ENCODE measurements around the gene ICAM3.

ICAM3 gene

DNA sequence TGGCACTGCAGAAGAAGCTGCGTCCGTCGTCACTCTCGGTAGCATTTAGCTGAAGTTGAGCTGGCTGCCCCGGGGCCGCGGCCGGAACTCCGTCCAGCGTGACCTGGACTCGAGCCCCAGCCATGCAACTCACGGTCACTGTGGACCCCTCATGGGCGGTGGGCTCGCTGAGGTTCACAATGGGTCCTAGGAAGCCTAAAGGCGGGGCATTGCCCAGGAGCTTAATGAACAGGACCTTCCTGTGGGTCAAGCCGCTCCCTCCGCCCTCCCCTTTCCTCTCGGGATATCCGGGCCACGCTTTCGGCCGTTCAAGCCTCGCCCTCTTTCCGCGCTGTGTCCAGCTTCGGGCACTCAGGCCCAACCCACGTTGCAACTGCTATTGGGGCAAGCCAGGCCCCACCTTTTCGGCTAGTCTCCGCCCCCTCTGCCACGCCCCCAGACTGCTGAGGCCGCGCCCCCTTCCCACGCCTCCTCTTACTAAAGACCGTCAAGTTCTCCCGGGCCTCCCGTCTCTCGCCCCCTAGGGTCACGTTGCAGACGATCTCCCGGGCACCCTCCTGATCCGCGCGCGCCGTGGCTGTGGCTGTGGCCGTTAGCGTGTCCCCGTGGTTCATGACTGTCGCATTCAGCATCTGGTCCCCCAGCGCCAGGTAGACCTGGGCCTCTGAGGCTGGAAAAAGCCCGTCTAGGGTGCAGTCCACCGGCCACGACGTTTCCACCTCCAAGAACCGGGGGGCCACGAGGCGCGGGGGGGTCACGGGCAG, 4.7 kb downstream of the ICAM3 start:
- no peak overlapping the region for H2AFZ ChIP-seq (ENCODE audit: low read depth)
- TF ChIP-seq, protein P1, sequence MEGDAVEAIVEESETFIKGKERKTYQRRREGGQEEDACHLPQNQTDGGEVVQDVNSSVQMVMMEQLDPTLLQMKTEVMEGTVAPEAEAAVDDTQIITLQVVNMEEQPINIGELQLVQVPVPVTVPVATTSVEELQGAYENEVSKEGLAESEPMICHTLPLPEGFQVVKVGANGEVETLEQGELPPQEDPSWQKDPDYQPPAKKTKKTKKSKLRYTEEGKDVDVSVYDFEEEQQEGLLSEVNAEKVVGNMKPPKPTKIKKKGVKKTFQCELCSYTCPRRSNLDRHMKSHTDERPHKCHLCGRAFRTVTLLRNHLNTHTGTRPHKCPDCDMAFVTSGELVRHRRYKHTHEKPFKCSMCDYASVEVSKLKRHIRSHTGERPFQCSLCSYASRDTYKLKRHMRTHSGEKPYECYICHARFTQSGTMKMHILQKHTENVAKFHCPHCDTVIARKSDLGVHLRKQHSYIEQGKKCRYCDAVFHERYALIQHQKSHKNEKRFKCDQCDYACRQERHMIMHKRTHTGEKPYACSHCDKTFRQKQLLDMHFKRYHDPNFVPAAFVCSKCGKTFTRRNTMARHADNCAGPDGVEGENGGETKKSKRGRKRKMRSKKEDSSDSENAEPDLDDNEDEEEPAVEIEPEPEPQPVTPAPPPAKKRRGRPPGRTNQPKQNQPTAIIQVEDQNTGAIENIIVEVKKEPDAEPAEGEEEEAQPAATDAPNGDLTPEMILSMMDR (conservative IDR thresholded peaks at IDR 0.05; ENCODE audit: low read depth, low read length): no peak
- H3K9ac ChIP-seq: no peak overlapping the region
- H3K79me2 ChIP-seq (ENCODE audit: insufficient read depth, low read depth): peaks cover 26% of the 10 kb centered on the region
- H3K4me3 ChIP-seq (IDR thresholded peaks at IDR 0.05; ENCODE audit: insufficient read depth, low read depth, low read length): no peak overlapping the region
- H3K27me3 ChIP-seq (ENCODE audit: insufficient read depth, low read depth): no peaks in the 10 kb centered on the region
- peaks cover 16% of the 10 kb centered on the region for H3K4me1 ChIP-seq (ENCODE audit: low read depth, poor library complexity, severe bottlenecking)
- peak overlapping the region; percentile 58; the same call in 1 of the 2 replicates for H3K4me2 ChIP-seq
- no peaks in the 10 kb centered on the region for H4K20me1 ChIP-seq (ENCODE audit: insufficient read depth)
- no peak overlapping the region for H3K27ac ChIP-seq
- H3K36me3 ChIP-seq (ENCODE audit: insufficient read depth): no peaks in the 10 kb centered on the region; the same call in 1 of the 2 replicates

DNA sequence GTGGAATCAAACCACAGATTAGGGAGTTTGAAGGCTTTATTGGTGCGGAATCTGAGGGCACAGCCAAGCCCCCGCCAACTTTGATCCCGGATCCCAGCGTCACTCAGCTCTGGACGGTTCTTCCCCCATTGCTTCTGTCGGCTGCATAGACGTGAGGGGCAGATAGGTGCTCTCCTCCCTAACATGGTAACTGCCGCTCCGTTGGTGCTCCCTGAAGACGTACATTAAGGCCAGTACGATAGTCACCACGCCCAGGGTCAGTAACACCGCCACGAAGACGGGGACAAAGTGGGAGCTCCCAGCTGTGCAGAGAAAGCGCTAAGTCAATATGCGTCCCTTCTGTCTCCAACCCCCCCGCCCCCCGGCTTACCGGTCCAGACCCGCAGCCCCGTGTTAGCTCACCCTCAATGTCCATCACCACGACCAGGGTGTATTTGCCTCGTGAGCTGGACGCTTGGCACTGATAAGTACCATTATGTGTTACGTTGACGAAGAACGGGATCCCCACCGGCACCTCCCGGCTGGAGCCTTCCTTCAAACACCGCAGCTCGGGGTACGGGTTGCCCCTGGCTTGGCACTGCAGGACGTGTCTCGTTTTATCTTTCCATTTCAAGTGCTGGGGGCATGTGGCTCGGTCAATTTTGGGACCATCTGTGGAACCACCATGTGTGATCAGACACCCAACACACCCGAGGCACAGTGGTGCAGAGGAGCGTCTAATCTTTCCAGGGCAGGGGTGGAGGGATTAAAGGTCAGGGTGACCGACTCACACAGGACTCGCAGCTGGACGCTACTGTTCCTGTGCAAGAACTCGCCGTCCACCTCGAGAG, 5.5 kb downstream of the ICAM3 start:
- Histone ChIP-seq H4K20me1 (ENCODE audit: insufficient read depth) (no peaks in the 10 kb centered on the region), H3K4me2 (peak overlapping the region; percentile 58), H3K27ac (no peak overlapping the region), H3K9ac (peak overlapping the region; percentile 85; the same call in 1 of the 2 replicates), H3K27me3 (ENCODE audit: insufficient read depth, low read depth) (no peaks in the 10 kb centered on the region), H2AFZ (ENCODE audit: low read depth) (peak overlapping the region; percentile 62), H3K36me3 (ENCODE audit: insufficient read depth) (no peaks in the 10 kb centered on the region; the same call in 1 of the 2 replicates), H3K4me1 (ENCODE audit: low read depth, poor library complexity, severe bottlenecking) (peaks cover 16% of the 10 kb centered on the region), H3K4me3 (IDR thresholded peaks at IDR 0.05; ENCODE audit: insufficient read depth, low read depth, low read length) (no peak overlapping the region), H3K79me2 (ENCODE audit: insufficient read depth, low read depth) (peaks cover 26% of the 10 kb centered on the region)
- TF ChIP-seq, protein P1 (conservative IDR thresholded peaks at IDR 0.05; ENCODE audit: low read depth, low read length): no peak

DNA sequence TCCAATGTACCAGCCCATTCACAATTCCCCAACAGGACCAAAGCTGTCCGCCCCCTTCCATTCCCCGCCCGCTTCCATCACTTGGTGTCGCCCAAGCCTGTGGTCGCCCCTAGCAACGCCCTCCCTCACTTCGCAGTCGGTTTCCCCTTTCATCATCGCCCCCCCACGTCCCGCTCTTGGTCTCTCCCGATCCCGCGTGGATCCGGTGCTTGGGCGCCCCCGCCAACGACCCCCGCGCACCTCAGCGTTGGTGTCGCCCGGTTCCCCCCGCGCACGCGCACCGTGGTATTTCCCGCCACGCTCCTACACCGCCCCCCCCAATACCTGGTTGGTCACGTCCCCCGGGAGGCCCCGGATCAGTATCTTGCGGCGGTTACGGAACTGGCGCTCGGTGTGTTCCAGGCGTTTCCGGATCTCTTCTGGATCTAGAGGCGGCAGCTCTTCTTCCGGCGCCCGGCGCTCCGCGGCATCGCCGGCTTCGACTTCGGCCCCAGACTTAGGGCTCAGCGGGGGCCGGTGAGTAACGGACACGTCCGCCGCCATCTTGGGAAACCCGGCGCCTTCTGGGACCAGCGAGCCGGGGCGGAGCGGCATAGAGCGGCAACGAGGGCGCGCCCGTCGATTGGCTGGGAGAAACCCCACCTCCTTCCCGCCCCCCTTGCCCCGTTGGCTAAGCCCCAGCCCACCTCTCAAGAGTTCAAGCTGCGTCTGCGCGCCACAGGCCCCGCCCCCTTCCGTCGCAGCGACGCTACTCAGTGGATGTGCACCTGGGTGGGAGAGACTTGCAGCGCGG, 6.3 kb downstream of the ICAM3 start, which contains the start of gene RAVER1:
Gene RAVER1 (minus strand): TSS at position 565 of the 793 bp plus-strand sequence. CDS start 22 bp downstream, at position 543.
- Histone ChIP-seq H3K27me3 (ENCODE audit: insufficient read depth, low read depth) (no peaks in the 10 kb centered on the region), H3K4me1 (ENCODE audit: low read depth, poor library complexity, severe bottlenecking) (peaks cover 16% of the 10 kb centered on the region), H3K36me3 (ENCODE audit: insufficient read depth) (no peaks in the 10 kb centered on the region; the same call in 1 of the 2 replicates), H3K79me2 (ENCODE audit: insufficient read depth, low read depth) (peaks cover 26% of the 10 kb centered on the region), H2AFZ (ENCODE audit: low read depth) (peak within 1 kb of the TSS; percentile 72), H3K27ac (peak within 1 kb of the TSS; percentile 82), H3K9ac (peak within 1 kb of the TSS; percentile 85), H4K20me1 (ENCODE audit: insufficient read depth) (no peaks in the 10 kb centered on the region), H3K4me2 (peak within 1 kb of the TSS; percentile 82), H3K4me3 (IDR thresholded peaks at IDR 0.05; ENCODE audit: insufficient read depth, low read depth, low read length) (no peak within 1 kb of the TSS)
- TF ChIP-seq, protein P1 (conservative IDR thresholded peaks at IDR 0.05; ENCODE audit: low read depth, low read length): no peak
